ENCODE results near the gene HMCN2.

- no peak for TF ChIP-seq POLR2A (IDR thresholded peaks at IDR 0.05; ENCODE audit: low read depth)
- TF ChIP-seq EP300 (IDR thresholded peaks at IDR 0.05): no peak
- TF ChIP-seq, protein P1, sequence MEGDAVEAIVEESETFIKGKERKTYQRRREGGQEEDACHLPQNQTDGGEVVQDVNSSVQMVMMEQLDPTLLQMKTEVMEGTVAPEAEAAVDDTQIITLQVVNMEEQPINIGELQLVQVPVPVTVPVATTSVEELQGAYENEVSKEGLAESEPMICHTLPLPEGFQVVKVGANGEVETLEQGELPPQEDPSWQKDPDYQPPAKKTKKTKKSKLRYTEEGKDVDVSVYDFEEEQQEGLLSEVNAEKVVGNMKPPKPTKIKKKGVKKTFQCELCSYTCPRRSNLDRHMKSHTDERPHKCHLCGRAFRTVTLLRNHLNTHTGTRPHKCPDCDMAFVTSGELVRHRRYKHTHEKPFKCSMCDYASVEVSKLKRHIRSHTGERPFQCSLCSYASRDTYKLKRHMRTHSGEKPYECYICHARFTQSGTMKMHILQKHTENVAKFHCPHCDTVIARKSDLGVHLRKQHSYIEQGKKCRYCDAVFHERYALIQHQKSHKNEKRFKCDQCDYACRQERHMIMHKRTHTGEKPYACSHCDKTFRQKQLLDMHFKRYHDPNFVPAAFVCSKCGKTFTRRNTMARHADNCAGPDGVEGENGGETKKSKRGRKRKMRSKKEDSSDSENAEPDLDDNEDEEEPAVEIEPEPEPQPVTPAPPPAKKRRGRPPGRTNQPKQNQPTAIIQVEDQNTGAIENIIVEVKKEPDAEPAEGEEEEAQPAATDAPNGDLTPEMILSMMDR (IDR thresholded peaks at IDR 0.05): no peak
Measured at GRCh38 chr9:130477564-130477963, 212.0 kb downstream of the HMCN2 start.

Data from esophagus muscularis mucosa (tissue), 4 donors.